NCI-H226 (cell line): ENCODE data around the gene ODF4.
A peak's percentile ranks its signal among the peaks of the same experiment; 100 is the strongest.
"Not testable (repeated sequence)": the region's sequence is repeated elsewhere in the genome, so short reads cannot be mapped to it uniquely, and the experiment has no call there.

Experiments
- DNase-seq: peaks from one replicate; pipeline ENCODE4 v3.0.0-alpha.2; 2015

Gene ODF4

GRCh38 chr17:8371786-8372185 lies 32.1 kb downstream of the ODF4 start:
- no peak for DNase-seq

- DNase-seq = no peak
Observed at GRCh38 chr17:8372422-8372821, 32.8 kb downstream of the ODF4 start.

GRCh38 chr17:8373856-8374255 lies 34.2 kb downstream of the ODF4 start:
- DNase-seq = not testable (repeated sequence)

GRCh38 chr17:8375738-8376259 lies 36.2 kb downstream of the ODF4 start:
- DNase-seq = no peak

GRCh38 chr17:8376271-8377067 lies 36.8 kb downstream of the ODF4 start, which contains the start of gene KRABD2:
Gene KRABD2, minus strand, starts transcription at chr17:8376704.
- DNase-seq = peak; percentile 71

GRCh38 chr17:8377422-8377821 lies 37.8 kb downstream of the ODF4 start:
- DNase-seq = no peak

GRCh38 chr17:8378117-8378516 lies 38.5 kb downstream of the ODF4 start:
- DNase-seq = not testable (repeated sequence)

- DNase-seq = no peak
Observed at GRCh38 chr17:8380049-8380448, 40.4 kb downstream of the ODF4 start.

- DNase-seq = no peak
Observed at GRCh38 chr17:8382052-8382879, 42.6 kb downstream of the ODF4 start.

GRCh38 chr17:8382880-8383142 lies 43.2 kb downstream of the ODF4 start:
- DNase-seq = no peak

- DNase-seq = peak; percentile 94
Observed at GRCh38 chr17:8383143-8383822, 43.6 kb downstream of the ODF4 start, which contains the start of gene RPL26. Gene RPL26, minus strand, starts transcription at chr17:8383193. Its CDS starts 883 bp downstream, at chr17:8382310.

GRCh38 chr17:8384801-8385378 lies 45.2 kb downstream of the ODF4 start:
- DNase-seq = peak; percentile 91

GRCh38 chr17:8386841-8387240 lies 47.2 kb downstream of the ODF4 start:
- DNase-seq = no peak

- no peak for DNase-seq
Observed at GRCh38 chr17:8387914-8388651, 48.4 kb downstream of the ODF4 start.

GRCh38 chr17:8391711-8392110 lies 52.1 kb downstream of the ODF4 start:
- DNase-seq = peak; percentile 55

- no peak for DNase-seq
Observed at GRCh38 chr17:8392274-8392673, 52.6 kb downstream of the ODF4 start.

GRCh38 chr17:8392674-8393469 lies 53.2 kb downstream of the ODF4 start:
- no peak for DNase-seq

GRCh38 chr17:8393470-8394231 lies 54.0 kb downstream of the ODF4 start:
- DNase-seq = peak; percentile 28

GRCh38 chr17:8394497-8394896 lies 54.9 kb downstream of the ODF4 start:
- DNase-seq = not testable (repeated sequence)
